PC-9 (cell line): ENCODE results near the gene SYT2. TPM values are rescaled to one million over a fixed set of nuclear protein-coding genes. Genes with fewer than 3 reads are reported as not detected.

ENCODE experiments used
- BruUV-seq: library from RNA; stranded (reverse); fragments of 400-500 nt; replicated peaks from 2 replicates; lab custom pipeline; 2021; lab: Mats Ljungman, UMichigan
- CTCF ChIA-PET: fragments of 300-600 bp; sonication (Branson Sonifier 250); formaldehyde crosslinking; loops from one replicate; lab custom pipeline; 2022; ENCODE audit warnings: antibody characterized with exemption; lab: Charles Lee
- POLR2A ChIA-PET: fragments of 300-600 bp; sonication (Branson Sonifier 250); formaldehyde crosslinking; loops from one replicate; lab custom pipeline; 2022; ENCODE audit warnings: antibody characterized with exemption; ENCODE audit not compliant: unreplicated experiment; lab: Charles Lee
- DNase-seq, 2 experiments: peaks; one replicate each; pipeline versions ENCODE4 v3.0.0 to v3.0.0-alpha.2; 2015 to 2022; ENCODE audit warnings: mixed read lengths in 1 of 2
- H2AFZ ChIP-seq: fragments of 200-600 bp; sonication (generic); 2 replicates; pipeline ENCODE4 v1.8.1; 2017; ENCODE audit warnings: antibody characterized with exemption
- H3F3A ChIP-seq: fragments of 200-600 bp; sonication (generic); 2 replicates; pipeline ENCODE4 v1.8.1; 2017; ENCODE audit warnings: antibody characterized with exemption, mild to moderate bottlenecking, low read depth; ENCODE audit not compliant: insufficient read depth
- H3K27ac ChIP-seq: fragments of 200-600 bp; sonication (generic); 2 replicates; pipeline ENCODE4 v1.6.1; 2016; ENCODE audit warnings: mixed run types
- H3K27me3 ChIP-seq: fragments of 200-600 bp; sonication (generic); 2 replicates; pipeline ENCODE4 v1.6.1; 2016; ENCODE audit warnings: low read depth, mixed run types; ENCODE audit not compliant: insufficient read depth
- H3K36me3 ChIP-seq: fragments of 200-600 bp; sonication (generic); 2 replicates; pipeline ENCODE4 v1.6.1; 2016; ENCODE audit warnings: low read depth, mixed run types
- H3K4me1 ChIP-seq: fragments of 200-600 bp; sonication (generic); replicated peaks from 2 replicates; pipeline ENCODE4 v1.6.1; 2016; ENCODE audit warnings: mixed run types; ENCODE audit not compliant: insufficient read depth
- H3K4me2 ChIP-seq: fragments of 200-600 bp; sonication (generic); 2 replicates; pipeline ENCODE4 v1.6.1; 2017; ENCODE audit warnings: mixed run types
- H3K4me3 ChIP-seq: fragments of 200-600 bp; sonication (generic); 2 replicates; pipeline ENCODE4 v1.6.1; 2016; ENCODE audit warnings: mixed run types
- H3K79me2 ChIP-seq: fragments of 200-600 bp; sonication (generic); 2 replicates; pipeline ENCODE4 v1.6.1; 2017; ENCODE audit warnings: low read depth, mixed run types
- H3K9me2 ChIP-seq: fragments of 200-600 bp; sonication (generic); 2 replicates; pipeline ENCODE4 v1.8.1; 2017; ENCODE audit warnings: mild to moderate bottlenecking; ENCODE audit not compliant: insufficient read depth
- H3K9me3 ChIP-seq: fragments of 200-600 bp; sonication (generic); 2 replicates; pipeline ENCODE4 v1.8.1; 2016; ENCODE audit warnings: low read depth; ENCODE audit not compliant: insufficient read depth
- H4K20me1 ChIP-seq: fragments of 200-600 bp; sonication (generic); 2 replicates; pipeline ENCODE4 v1.8.1; 2017; ENCODE audit not compliant: insufficient read depth
- CTCF ChIP-seq: fragments of 200-600 bp; sonication (generic); conservative IDR thresholded peaks from 2 replicates; pipeline ENCODE4 v1.6.1; 2017; ENCODE audit warnings: mixed run types, antibody characterized with exemption, mild to moderate bottlenecking, moderate library complexity
- EZH2 ChIP-seq: fragments of 200-600 bp; sonication (generic); IDR thresholded peaks from 2 replicates; pipeline ENCODE4 v1.8.0; 2017; ENCODE audit warnings: antibody characterized with exemption, low read depth
- intact Hi-C: fragments of 100-400 bp; cut with micrococcal nuclease; formaldehyde crosslinking; loops from one replicate; pipeline ENCODE4 v1.10.0; 2022; ENCODE audit not compliant: unreplicated experiment
- total RNA-seq: library from RNA; stranded (reverse); gene quantifications from 2 replicates; pipeline ENCODE4 v1.2.3, GENCODE V29; 2021

SYT2 gene
- total RNA-seq, 1 experiment from 2014 or later, result 0.07 TPM

- H3F3A ChIP-seq, result no peaks in the 10 kb centered on the region
- no peaks in the 10 kb centered on the region for H3K9me2 ChIP-seq
- ChIA-PET CTCF (no interaction called here), POLR2A (interaction anchor here (0.6 kb wide), 1 partner anchor 22 kb away, joined by 9 read pairs; no protein-coding TSS in a partner anchor)
- intact Hi-C loops, result no loop called here
- no peak overlapping the region for H3K4me2 ChIP-seq
- no peak overlapping the region for H3K27ac ChIP-seq
- H3K79me2 ChIP-seq, result no peaks in the 10 kb centered on the region
- TF ChIP-seq EZH2, result no peak
- TF ChIP-seq CTCF, result peak; percentile 71
- DNase-seq, result peak in 1 of 2 experiments; percentile 46
- no peaks in the 10 kb centered on the region for H4K20me1 ChIP-seq
- H2AFZ ChIP-seq, result no peak overlapping the region
- H3K4me1 ChIP-seq, result no peaks in the 10 kb centered on the region
- H3K4me3 ChIP-seq, result no peak overlapping the region
- BruUV-seq, result no TSS peak
- no peaks in the 10 kb centered on the region for H3K36me3 ChIP-seq
- H3K27me3 ChIP-seq, result peaks cover 78% of the 10 kb centered on the region
- no peaks in the 10 kb centered on the region for H3K9me3 ChIP-seq
Measured at GRCh38 chr1:202692959-202693555, 17.2 kb downstream of the SYT2 start.

GRCh38 chr1:202691816-202692215 is 18.4 kb downstream of the SYT2 start:
- no peaks in the 10 kb centered on the region for H3K36me3 ChIP-seq
- no peak overlapping the region for H3K4me2 ChIP-seq
- no peaks in the 10 kb centered on the region for H3K9me3 ChIP-seq
- no TSS peak for BruUV-seq
- no peaks in the 10 kb centered on the region for H3K9me2 ChIP-seq
- POLR2A ChIA-PET, result no interaction called here
- CTCF ChIA-PET, result interaction anchor here (0.6 kb wide), 2 partner anchors 18 to 64 kb away, joined by 3 to 7 read pairs; no protein-coding TSS in a partner anchor
- no peak for DNase-seq
- intact Hi-C loops, result no loop called here
- H3K4me1 ChIP-seq, result no peaks in the 10 kb centered on the region
- no peaks in the 10 kb centered on the region for H4K20me1 ChIP-seq
- H3K27me3 ChIP-seq, result peaks cover 78% of the 10 kb centered on the region
- TF ChIP-seq CTCF, result no peak
- TF ChIP-seq EZH2, result no peak
- H3K79me2 ChIP-seq, result no peaks in the 10 kb centered on the region
- no peak overlapping the region for H2AFZ ChIP-seq
- H3K27ac ChIP-seq, result no peak overlapping the region
- no peak overlapping the region for H3K4me3 ChIP-seq
- H3F3A ChIP-seq, result no peaks in the 10 kb centered on the region

GRCh38 chr1:202689493-202690342 is 20.5 kb downstream of the SYT2 start:
- BruUV-seq, result no TSS peak
- CTCF ChIA-PET, result no interaction called here
- Histone ChIP-seq H3K36me3 (no peaks in the 10 kb centered on the region), H3K27ac (no peak overlapping the region), H3K79me2 (no peaks in the 10 kb centered on the region), H3K4me1 (no peaks in the 10 kb centered on the region), H3K9me2 (no peaks in the 10 kb centered on the region), H3F3A (no peaks in the 10 kb centered on the region), H3K4me3 (no peak overlapping the region), H3K4me2 (no peak overlapping the region), H4K20me1 (no peaks in the 10 kb centered on the region), H3K27me3 (peaks cover 78% of the 10 kb centered on the region), H3K9me3 (no peaks in the 10 kb centered on the region), H2AFZ (no peak overlapping the region)
- no peak for DNase-seq
- POLR2A ChIA-PET, result no interaction called here
- intact Hi-C loops, result no loop called here
- TF ChIP-seq EZH2 (no peak), CTCF (no peak)
